Prostate gland (tissue), 2 donors: Measurements from ENCODE around the gene HES3.

ENCODE experiments used
- CTCF ChIP-seq, 4 experiments: fragments of 200-600 bp in 2 of 4; fragments of 450-650 bp in 2 of 4; sonication (generic) in 2 of 4; IDR thresholded peaks; 1 replicate in 3 of 4; 2 replicates in 1 of 4; pipeline ENCODE4 v1.5.1; 2016 to 2019; ENCODE audit warnings: antibody characterized with exemption in 4 of 4, mild to moderate bottlenecking in 2 of 4, moderate library complexity in 2 of 4
- POLR2A ChIP-seq: fragments of 450-650 bp; IDR thresholded peaks from one replicate; pipeline ENCODE4 v1.6.1; 2016; ENCODE audit warnings: antibody characterized with exemption, mild to moderate bottlenecking
- POLR2AphosphoS5 ChIP-seq: sonication (generic); formaldehyde crosslinking; IDR thresholded peaks from one replicate; pipeline ENCODE4 v1.6.1; 2017; ENCODE audit warnings: antibody characterized with exemption

GRCh38 chr1:6265151-6265550, 21.2 kb downstream of the HES3 start:
- TF ChIP-seq CTCF (IDR thresholded peaks at IDR 0.05): no peak
- no peak for TF ChIP-seq POLR2AphosphoS5
- no peak for TF ChIP-seq POLR2A
